OCI-LY1 (cell line): ENCODE data around the gene SLC51B.

Source experiments
- H2AFZ ChIP-seq: fragments of 200-600 bp; sonication (generic), shearing (Covaris generic); 2 replicates; pipeline ENCODE4 v1.6.0; 2014; ENCODE audit warnings: antibody characterized with exemption, mild to moderate bottlenecking, low read length
- H3F3A ChIP-seq: fragments of 200-600 bp; sonication (generic), shearing (Covaris generic); 2 replicates; pipeline ENCODE4 v1.6.0; 2014; ENCODE audit warnings: mild to moderate bottlenecking, antibody characterized with exemption, low read length, moderate library complexity; ENCODE audit not compliant: insufficient read depth
- H3K27ac ChIP-seq: fragments of 200-600 bp; sonication (generic); 2 replicates; pipeline ENCODE4 v1.5.1; 2014; ENCODE audit warnings: low read length, mixed run types, mild to moderate bottlenecking, low read depth; ENCODE audit not compliant: poor library complexity, severe bottlenecking
- H3K27me3 ChIP-seq: fragments of 200-600 bp; sonication (generic); 2 replicates; pipeline ENCODE4 v1.6.0; 2014; ENCODE audit warnings: antibody characterized with exemption, mild to moderate bottlenecking, low read length, moderate library complexity; ENCODE audit not compliant: insufficient read depth
- H3K36me3 ChIP-seq: fragments of 200-600 bp; sonication (generic); 2 replicates; pipeline ENCODE4 v1.6.1; 2014; ENCODE audit warnings: mild to moderate bottlenecking, antibody characterized with exemption, low read length, moderate library complexity, mixed read lengths; ENCODE audit not compliant: insufficient read depth
- H3K4me1 ChIP-seq: fragments of 200-600 bp; sonication (generic); 2 replicates; pipeline ENCODE4 v1.5.1; 2014; ENCODE audit warnings: mild to moderate bottlenecking, low read length, moderate library complexity; ENCODE audit not compliant: insufficient read depth, severe bottlenecking
- H3K4me2 ChIP-seq: fragments of 200-600 bp; sonication (generic), shearing (Covaris generic); 2 replicates; pipeline ENCODE4 v1.6.1; 2014; ENCODE audit warnings: low read length
- H3K4me3 ChIP-seq: fragments of 200-600 bp; sonication (generic); 2 replicates; pipeline ENCODE4 v1.5.1; 2014; ENCODE audit warnings: low read length, low read depth, mild to moderate bottlenecking, mixed read lengths; ENCODE audit not compliant: poor library complexity, severe bottlenecking
- H3K79me2 ChIP-seq: fragments of 200-600 bp; shearing (Covaris generic); 2 replicates; pipeline ENCODE4 v1.6.1; 2016; ENCODE audit warnings: mixed run types, low read length, mixed read lengths; ENCODE audit not compliant: insufficient read depth
- H3K9ac ChIP-seq: fragments of 200-600 bp; sonication (generic), shearing (Covaris generic); 2 replicates; pipeline ENCODE4 v1.6.1; 2014; ENCODE audit warnings: mild to moderate bottlenecking, low read length, mixed read lengths
- H3K9me2 ChIP-seq: fragments of 200-600 bp; sonication (generic), shearing (Covaris generic); 2 replicates; pipeline ENCODE4 v1.6.1; 2014; ENCODE audit warnings: low read depth, mild to moderate bottlenecking, low read length, mixed read lengths
- H3K9me3 ChIP-seq: fragments of 200-600 bp; shearing (Covaris generic); 2 replicates; pipeline ENCODE4 v1.6.1; 2014; ENCODE audit warnings: low read length, mixed read lengths
- H4K20me1 ChIP-seq: fragments of 200-600 bp; sonication (generic), shearing (Covaris generic); 2 replicates; pipeline ENCODE4 v1.6.0; 2016; ENCODE audit warnings: mild to moderate bottlenecking, low read length; ENCODE audit not compliant: insufficient read depth
- EZH2 ChIP-seq: fragments of 200-600 bp; sonication (generic), shearing (Covaris generic); IDR thresholded peaks from 2 replicates; pipeline ENCODE4 v1.8.0; 2017; ENCODE audit warnings: borderline replicate concordance, mixed run types, mild to moderate bottlenecking, antibody characterized with exemption, low read length, moderate library complexity, mixed read lengths
- TF ChIP-seq, protein P1 (sequence below): fragments of 200-600 bp; sonication (generic), shearing (Covaris generic); IDR thresholded peaks from 2 replicates; pipeline ENCODE4 v1.5.1; 2017; ENCODE audit warnings: mild to moderate bottlenecking, antibody characterized with exemption, low read length, moderate library complexity, mixed read lengths

The SLC51B gene

DNA sequence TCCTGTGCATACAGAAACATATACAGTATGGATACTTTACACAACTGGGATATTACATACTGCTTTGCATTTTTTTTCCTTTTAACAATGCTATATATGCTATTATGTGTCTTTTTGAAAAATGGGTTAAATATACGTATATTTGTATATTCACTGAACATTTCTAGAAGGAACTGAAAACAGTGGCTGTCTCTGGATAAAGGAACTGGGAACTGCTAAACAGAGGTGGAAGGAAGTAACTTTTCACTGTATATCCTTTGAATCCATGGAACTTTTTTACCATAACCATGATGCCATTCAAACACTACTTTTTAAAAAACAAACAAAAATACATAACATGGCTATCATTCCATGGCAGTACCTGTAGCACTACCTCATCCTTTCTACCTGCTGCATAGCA is 17.6 kb upstream of the SLC51B start:
- Histone ChIP-seq H3K4me3 (peak overlapping the region; percentile 88), H3K4me2 (peak overlapping the region; percentile 93), H3K36me3 (peaks cover 28% of the 10 kb centered on the region), H3K4me1 (peaks cover 12% of the 10 kb centered on the region), H3K27ac (no peak overlapping the region), H3K27me3 (no peaks in the 10 kb centered on the region), H3K9ac (no peak overlapping the region; the same call in 1 of the 2 replicates), H4K20me1 (no peaks in the 10 kb centered on the region), H3K9me2 (no peaks in the 10 kb centered on the region), H3F3A (no peaks in the 10 kb centered on the region; the same call in 1 of the 2 replicates), H2AFZ (no peak overlapping the region), H3K79me2 (peaks cover 5% of the 10 kb centered on the region), H3K9me3 (no peaks in the 10 kb centered on the region)
- TF ChIP-seq, protein P1, sequence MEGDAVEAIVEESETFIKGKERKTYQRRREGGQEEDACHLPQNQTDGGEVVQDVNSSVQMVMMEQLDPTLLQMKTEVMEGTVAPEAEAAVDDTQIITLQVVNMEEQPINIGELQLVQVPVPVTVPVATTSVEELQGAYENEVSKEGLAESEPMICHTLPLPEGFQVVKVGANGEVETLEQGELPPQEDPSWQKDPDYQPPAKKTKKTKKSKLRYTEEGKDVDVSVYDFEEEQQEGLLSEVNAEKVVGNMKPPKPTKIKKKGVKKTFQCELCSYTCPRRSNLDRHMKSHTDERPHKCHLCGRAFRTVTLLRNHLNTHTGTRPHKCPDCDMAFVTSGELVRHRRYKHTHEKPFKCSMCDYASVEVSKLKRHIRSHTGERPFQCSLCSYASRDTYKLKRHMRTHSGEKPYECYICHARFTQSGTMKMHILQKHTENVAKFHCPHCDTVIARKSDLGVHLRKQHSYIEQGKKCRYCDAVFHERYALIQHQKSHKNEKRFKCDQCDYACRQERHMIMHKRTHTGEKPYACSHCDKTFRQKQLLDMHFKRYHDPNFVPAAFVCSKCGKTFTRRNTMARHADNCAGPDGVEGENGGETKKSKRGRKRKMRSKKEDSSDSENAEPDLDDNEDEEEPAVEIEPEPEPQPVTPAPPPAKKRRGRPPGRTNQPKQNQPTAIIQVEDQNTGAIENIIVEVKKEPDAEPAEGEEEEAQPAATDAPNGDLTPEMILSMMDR: no peak
- TF ChIP-seq EZH2: no peak

DNA sequence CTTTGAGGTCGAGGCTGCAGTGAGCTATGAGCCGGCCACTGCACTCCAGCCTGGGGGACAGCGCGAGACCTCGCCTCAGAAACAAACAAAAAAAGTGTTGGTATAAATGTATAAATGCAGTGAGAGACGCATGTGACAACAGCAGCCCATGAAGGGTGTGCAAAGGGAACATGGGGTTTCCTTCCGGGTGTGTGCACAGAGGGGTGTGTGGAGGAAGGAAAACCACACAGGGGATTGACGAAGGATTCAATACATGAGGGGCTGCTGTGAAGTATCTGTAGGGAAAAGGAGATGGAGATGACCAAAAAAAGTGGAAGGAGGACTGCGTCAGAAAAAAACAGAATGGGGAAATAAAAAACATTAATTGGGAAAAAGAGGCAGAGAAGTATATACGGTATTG is 16.8 kb upstream of the SLC51B start:
- peak overlapping the region; percentile 78 for H3K9ac ChIP-seq
- H2AFZ ChIP-seq: no peak overlapping the region

DNA sequence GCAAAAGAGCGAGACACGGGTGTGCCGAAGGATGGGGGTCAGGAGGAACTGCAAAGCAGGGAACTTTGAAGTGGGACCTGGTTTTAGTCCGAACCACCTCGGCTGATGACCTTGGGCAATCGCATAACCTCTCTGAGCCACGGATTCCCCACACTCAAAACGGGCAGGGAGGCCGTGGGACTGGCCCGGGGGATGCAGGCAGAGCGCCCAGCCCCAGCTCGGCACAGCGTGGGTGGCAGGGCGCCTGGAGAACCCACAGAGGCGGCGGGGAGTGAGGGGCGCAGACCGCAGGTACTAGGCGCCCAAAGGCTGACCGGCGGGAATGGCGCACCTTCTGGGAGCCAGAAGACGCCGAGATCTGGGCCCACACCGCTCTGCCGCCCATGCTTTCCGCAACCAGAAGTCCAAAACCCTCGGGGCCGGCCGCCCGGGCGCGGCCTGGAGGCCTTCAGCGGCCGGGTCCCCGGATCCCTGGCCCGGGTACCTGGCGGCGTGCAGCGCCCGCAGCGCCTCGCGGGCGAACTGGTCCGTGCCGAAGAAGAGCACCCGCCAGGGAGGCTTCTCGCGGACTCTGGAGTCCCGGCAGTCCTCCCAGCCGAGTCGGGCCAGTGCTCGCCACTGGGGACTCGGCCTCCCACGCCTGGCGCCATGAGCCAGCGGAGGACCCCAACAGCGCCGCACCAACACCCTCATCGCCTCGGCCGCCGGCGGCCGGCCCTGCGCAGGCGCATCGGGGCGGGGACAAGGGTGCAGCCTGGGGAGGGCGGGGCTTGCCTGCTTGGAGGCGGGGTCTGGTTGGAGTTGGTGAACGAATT is 16.1 kb upstream of the SLC51B start, which contains the start of gene MTFMT:
MTFMT (minus strand) TSS at position 719 of the 815 bp plus-strand sequence; CDS start at position 693, 26 bp downstream.
- TF ChIP-seq, protein P1: no peak; the same call in 1 of the 2 replicates
- no peak for TF ChIP-seq EZH2
- H3K9me3 ChIP-seq: no peaks in the 10 kb centered on the region
- peaks cover 15% of the 10 kb centered on the region for H3K4me1 ChIP-seq
- peaks cover 24% of the 10 kb centered on the region; the same call in 1 of the 2 replicates for H3K36me3 ChIP-seq
- H4K20me1 ChIP-seq: no peaks in the 10 kb centered on the region
- H3K27ac ChIP-seq: no peak within 1 kb of the TSS
- H2AFZ ChIP-seq: no peak within 1 kb of the TSS
- H3K9ac ChIP-seq: peak within 1 kb of the TSS; percentile 78
- peaks cover 5% of the 10 kb centered on the region for H3K79me2 ChIP-seq
- no peaks in the 10 kb centered on the region; the same call in 1 of the 2 replicates for H3F3A ChIP-seq
- no peaks in the 10 kb centered on the region for H3K27me3 ChIP-seq
- no peaks in the 10 kb centered on the region for H3K9me2 ChIP-seq
- peak within 1 kb of the TSS; percentile 93 for H3K4me2 ChIP-seq
- H3K4me3 ChIP-seq: peak within 1 kb of the TSS; percentile 88

More for the DNA sequence above, 16.8 kb upstream of the SLC51B start:
- H3K9me3 ChIP-seq: no peaks in the 10 kb centered on the region
- TF ChIP-seq, protein P1: no peak
- no peak for TF ChIP-seq EZH2
- H3K27me3 ChIP-seq: no peaks in the 10 kb centered on the region
- H3K9me2 ChIP-seq: no peaks in the 10 kb centered on the region
- peak overlapping the region; percentile 88 for H3K4me3 ChIP-seq
- peaks cover 5% of the 10 kb centered on the region for H3K79me2 ChIP-seq
- peak overlapping the region; percentile 93 for H3K4me2 ChIP-seq
- peaks cover 24% of the 10 kb centered on the region; the same call in 1 of the 2 replicates for H3K36me3 ChIP-seq
- H3F3A ChIP-seq: no peaks in the 10 kb centered on the region; the same call in 1 of the 2 replicates
- H3K4me1 ChIP-seq: peaks cover 15% of the 10 kb centered on the region
- no peaks in the 10 kb centered on the region for H4K20me1 ChIP-seq
- H3K27ac ChIP-seq: no peak overlapping the region
